Activated naive CD8-positive, alpha-beta T cell treated with anti-CD3 and anti-CD28 coated beads, Interleukin-2, amount 50 U/mL, for 24 hours (primary cell): Measurements from ENCODE around the gene C11orf54.

Experiments
- ATAC-seq: fragments of 150-1000 bp; cut with Tn5 transposase; one replicate; pipeline ENCODE4 v1.10.0; 2021
- DNase-seq: peaks from one replicate; pipeline ENCODE4 v3.0.0; 2021
- H3K27ac Mint-ChIP-seq: one replicate; pipeline ENCODE4 v1.8.0; 2021; ENCODE audit warnings: mild to moderate bottlenecking, mixed read lengths
- H3K27me3 Mint-ChIP-seq: one replicate; pipeline ENCODE4 v1.8.0; 2021; ENCODE audit warnings: mixed read lengths
- H3K36me3 Mint-ChIP-seq: one replicate; pipeline ENCODE4 v1.8.0; 2021; ENCODE audit warnings: low read depth, mixed read lengths
- H3K4me1 Mint-ChIP-seq: one replicate; pipeline ENCODE4 v1.8.0; 2021; ENCODE audit warnings: mixed read lengths
- H3K4me3 Mint-ChIP-seq: one replicate; pipeline ENCODE4 v1.8.0; 2021; ENCODE audit warnings: mild to moderate bottlenecking, moderate library complexity, mixed read lengths
- H3K9me3 Mint-ChIP-seq: one replicate; pipeline ENCODE4 v1.8.0; 2021; ENCODE audit warnings: mixed read lengths

Gene C11orf54

DNA sequence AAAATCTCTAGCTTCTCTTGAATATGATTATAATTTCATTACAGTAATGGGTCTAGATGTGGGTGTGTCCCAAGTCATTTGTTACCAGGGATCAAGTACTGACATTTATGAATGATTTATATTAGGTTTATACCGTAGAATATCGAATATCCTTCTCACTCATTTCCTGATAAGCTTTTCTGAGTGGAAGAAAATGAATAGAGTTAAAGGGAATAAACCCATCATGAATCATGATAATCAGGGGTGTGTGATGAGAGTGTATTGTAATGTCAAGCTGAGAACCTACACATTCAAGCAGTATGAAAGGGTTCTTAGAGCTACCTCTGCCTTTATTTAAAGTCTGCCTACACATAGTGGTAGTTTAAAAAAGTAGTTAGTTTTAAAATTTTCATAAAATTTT is 59.9 kb downstream of the C11orf54 start:
- no peaks in the 10 kb centered on the region for H3K9me3 Mint-ChIP-seq
- ATAC-seq (no peak), DNase-seq (no peak)
- peaks cover 2% of the 10 kb centered on the region for H3K4me1 Mint-ChIP-seq
- peaks cover 52% of the 10 kb centered on the region for H3K36me3 Mint-ChIP-seq
- H3K4me3 Mint-ChIP-seq: no peak overlapping the region
- H3K27ac Mint-ChIP-seq: no peak overlapping the region
- no peaks in the 10 kb centered on the region for H3K27me3 Mint-ChIP-seq

DNA sequence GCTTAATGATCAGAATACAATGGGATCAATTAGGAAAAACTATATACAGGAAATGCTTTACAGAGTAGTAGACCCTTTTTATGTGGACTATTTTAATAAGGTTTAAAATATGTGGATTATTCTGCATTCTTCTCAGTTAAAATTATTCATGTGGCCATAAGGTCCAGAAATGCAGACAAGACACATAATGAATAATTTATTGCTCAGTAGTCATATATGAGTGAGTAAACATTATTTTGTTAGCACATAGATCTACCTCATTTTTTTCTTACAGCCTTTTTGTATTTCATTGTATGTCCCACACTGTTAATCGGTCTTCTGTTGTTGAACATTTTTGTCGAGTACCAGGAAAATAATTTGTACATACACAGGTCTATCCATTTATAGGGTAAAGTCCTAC is 63.4 kb downstream of the C11orf54 start:
- Mint-ChIP-seq H3K9me3 (no peaks in the 10 kb centered on the region), H3K27ac (peak overlapping the region; percentile 39)

DNA sequence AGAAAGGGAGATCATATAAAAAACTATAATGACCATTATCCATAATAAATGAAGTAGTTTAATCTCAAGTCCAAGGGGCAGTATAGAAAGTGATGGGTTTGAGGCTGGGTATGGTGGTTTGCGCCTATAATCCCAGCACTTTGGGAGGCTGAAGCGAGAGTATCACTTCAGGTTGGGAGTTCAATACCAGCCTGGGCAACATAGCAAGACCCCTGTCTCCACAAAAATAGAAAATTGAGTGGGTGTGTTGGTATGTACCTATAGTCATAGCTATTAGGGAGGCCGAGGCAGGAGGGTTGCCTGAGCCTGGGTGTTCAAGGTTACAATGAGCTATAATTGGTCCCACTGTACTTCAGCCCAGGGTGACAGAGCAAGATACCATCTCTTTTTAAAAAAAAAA is 66.5 kb downstream of the C11orf54 start:
- H3K36me3 Mint-ChIP-seq: peaks cover 63% of the 10 kb centered on the region
- no peak overlapping the region for H3K4me3 Mint-ChIP-seq
- DNase-seq (no peak), ATAC-seq (no peak)
- H3K9me3 Mint-ChIP-seq: no peaks in the 10 kb centered on the region
- H3K27ac Mint-ChIP-seq: no peak overlapping the region
- H3K4me1 Mint-ChIP-seq: no peaks in the 10 kb centered on the region
- H3K27me3 Mint-ChIP-seq: no peaks in the 10 kb centered on the region

More for the DNA sequence above, 63.4 kb downstream of the C11orf54 start:
- Mint-ChIP-seq H3K4me1 (peaks cover 2% of the 10 kb centered on the region), H3K36me3 (peaks cover 53% of the 10 kb centered on the region), H3K4me3 (no peak overlapping the region), H3K27me3 (no peaks in the 10 kb centered on the region)
- no peak for DNase-seq
- ATAC-seq: no peak

DNA sequence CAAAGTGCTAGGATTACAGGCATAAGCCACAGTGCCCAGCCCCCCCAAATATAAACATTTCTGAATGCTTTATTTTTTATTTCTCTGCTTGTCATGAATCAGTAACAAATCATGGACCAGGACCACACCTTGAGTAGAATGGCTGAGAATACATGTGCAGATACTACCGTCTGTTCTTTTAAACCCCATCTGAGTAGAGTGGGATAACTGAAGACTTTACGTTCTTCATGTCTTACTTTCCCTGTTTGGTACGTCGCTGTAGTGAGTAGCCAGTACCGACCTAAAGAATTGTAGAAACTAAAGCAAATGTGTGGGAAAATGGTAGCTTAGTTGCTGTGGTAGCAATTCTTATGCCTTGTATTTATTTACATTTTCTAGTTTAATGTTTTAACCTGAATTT is 72.5 kb downstream of the C11orf54 start:
- ATAC-seq (no peak), DNase-seq (no peak)
- Mint-ChIP-seq H3K4me1 (no peaks in the 10 kb centered on the region), H3K27me3 (no peaks in the 10 kb centered on the region), H3K9me3 (no peaks in the 10 kb centered on the region), H3K27ac (no peak overlapping the region), H3K4me3 (no peak overlapping the region), H3K36me3 (peaks cover 49% of the 10 kb centered on the region)
